HepG2 (cell line): Measurements from ENCODE around the gene SKI. TPM values are rescaled to one million over a fixed set of nuclear protein-coding genes. Genes with fewer than 3 reads are reported as not detected.

ENCODE experiments used
- BRD4 ChIP-seq: sonication (generic); formaldehyde crosslinking; IDR thresholded peaks from 2 replicates; pipeline ENCODE4 v1.4.0; 2020; ENCODE audit warnings: missing genetic modification reagents
- ETV5 ChIP-seq: IDR thresholded peaks from 2 replicates; pipeline ENCODE4 v1.6.1; 2018; ENCODE audit warnings: missing biosample characterization, missing genetic modification reagents, inconsistent platforms, borderline replicate concordance
- FOXP1 ChIP-seq, 2 experiments: fragments of 450-650 bp in 1 of 2; IDR thresholded peaks; 2 replicates each; pipeline ENCODE4 v1.6.1; 2017 to 2018; ENCODE audit warnings: antibody characterized with exemption in 1 of 2
- HMG20A ChIP-seq: IDR thresholded peaks from 2 replicates; pipeline ENCODE4 v1.6.1; 2016; ENCODE audit warnings: borderline replicate concordance
- HOXA7 ChIP-seq: sonication (generic); formaldehyde crosslinking; IDR thresholded peaks from 2 replicates; pipeline ENCODE4 v1.8.1; 2022; ENCODE audit warnings: mild to moderate bottlenecking, missing genetic modification reagents, moderate library complexity
- LCORL ChIP-seq, 2 experiments: fragments of 450-650 bp in 1 of 2; sonication (generic) in 1 of 2; formaldehyde crosslinking in 1 of 2; IDR thresholded peaks; 2 replicates each; pipeline versions ENCODE4 v1.5.0 to v1.6.1; 2017 to 2020; ENCODE audit warnings: antibody characterized with exemption in 1 of 2, missing genetic modification reagents in 1 of 2
- NFKBIZ ChIP-seq: IDR thresholded peaks from 2 replicates; pipeline ENCODE4 v1.6.1; 2018; ENCODE audit warnings: missing genetic modification reagents, missing compliant biosample characterization
- PAF1 ChIP-seq: IDR thresholded peaks from 2 replicates; pipeline ENCODE4 v1.6.1; 2016; ENCODE audit warnings: missing genetic modification reagents, missing compliant biosample characterization
- PRMT3 ChIP-seq: sonication (generic); formaldehyde crosslinking; IDR thresholded peaks from 2 replicates; pipeline ENCODE4 v1.8.1; 2022; ENCODE audit warnings: low read depth, mild to moderate bottlenecking, moderate library complexity, missing genetic modification reagents, borderline replicate concordance
- SALL1 ChIP-seq: sonication (generic); formaldehyde crosslinking; IDR thresholded peaks from 2 replicates; pipeline ENCODE4 v1.8.0; 2022; ENCODE audit warnings: mild to moderate bottlenecking, missing genetic modification reagents
- SNAPC2 ChIP-seq: sonication (generic); formaldehyde crosslinking; IDR thresholded peaks from 2 replicates; pipeline ENCODE4 v1.8.1; 2022; ENCODE audit warnings: mild to moderate bottlenecking, missing genetic modification reagents
- TCF7L2 ChIP-seq: IDR thresholded peaks from 2 replicates; pipeline ENCODE4 v1.6.1; 2011; ENCODE audit warnings: mild to moderate bottlenecking, low read depth, low read length, moderate library complexity
- ZNF12 ChIP-seq: sonication (generic); formaldehyde crosslinking; IDR thresholded peaks from 2 replicates; pipeline ENCODE4 v1.5.0; 2020; ENCODE audit warnings: missing genetic modification reagents
- ZNF383 ChIP-seq: sonication (generic); formaldehyde crosslinking; IDR thresholded peaks from 2 replicates; pipeline ENCODE4 v1.4.0; 2020; ENCODE audit warnings: missing genetic modification reagents, mild to moderate bottlenecking, borderline replicate concordance
- ZNF589 ChIP-seq: sonication (generic); formaldehyde crosslinking; conservative IDR thresholded peaks from 2 replicates; pipeline ENCODE4 v1.8.0; 2022; ENCODE audit warnings: mild to moderate bottlenecking, moderate library complexity, missing genetic modification reagents
- polyA plus RNA-seq, 8 experiments: library from polyadenylated mRNA; depleted of rRNA in 3 of 8; stranded (reverse) in 7 of 8; unstranded in 1 of 8; fragments of >200 nt; fragmentation: Illumina TruSeq in 4 of 8; extraction: Trizol in 4 of 8; gene quantifications; 2 replicates each; pipeline versions ENCODE4 v1.2.1 to v1.2.3, GENCODE V29; 2011 to 2016; ENCODE audit warnings: low read depth in 4 of 8, missing spikeins in 1 of 8, mixed read lengths in 1 of 8; ENCODE audit not compliant: insufficient read depth in 1 of 8
- total RNA-seq, 5 experiments: library from RNA; depleted of rRNA; stranded (reverse); fragments of >200 nt; fragmentation: Illumina TruSeq; extraction: Trizol; gene quantifications; 2 replicates each; pipeline ENCODE4 v1.2.3, GENCODE V29; 2016; ENCODE audit warnings: low read depth in 1 of 5
- TF ChIP-seq, protein P1 (sequence below): sonication (generic); formaldehyde crosslinking; IDR thresholded peaks from 2 replicates; pipeline ENCODE4 v1.8.0; 2022; ENCODE audit warnings: low read depth, missing genetic modification reagents
- TF ChIP-seq, protein P2 (sequence below): sonication (generic); formaldehyde crosslinking; conservative IDR thresholded peaks from 2 replicates; pipeline ENCODE4 v1.4.0; 2020; ENCODE audit warnings: mild to moderate bottlenecking, missing genetic modification reagents, moderate library complexity
- TF ChIP-seq, protein P3 (sequence below): IDR thresholded peaks from 2 replicates; pipeline ENCODE4 v1.6.1; 2012; ENCODE audit warnings: low read depth, low read length, improper control_type of control experiment
- TF ChIP-seq, protein P4 (sequence below): sonication (generic); formaldehyde crosslinking; IDR thresholded peaks from 2 replicates; pipeline ENCODE4 v1.5.0; 2020; ENCODE audit warnings: missing genetic modification reagents
- TF ChIP-seq, protein P5 (sequence below): sonication (generic); formaldehyde crosslinking; IDR thresholded peaks from 2 replicates; pipeline ENCODE4 v1.8.0; 2022; ENCODE audit warnings: missing genetic modification reagents, mild to moderate bottlenecking, borderline replicate concordance

SKI gene
- total and polyA plus RNA-seq, 2 of the 13 experiments (the other 11 are each of a cell fraction or from before 2014, with no cell fraction given) = 4.7 to 6.9 TPM

DNA sequence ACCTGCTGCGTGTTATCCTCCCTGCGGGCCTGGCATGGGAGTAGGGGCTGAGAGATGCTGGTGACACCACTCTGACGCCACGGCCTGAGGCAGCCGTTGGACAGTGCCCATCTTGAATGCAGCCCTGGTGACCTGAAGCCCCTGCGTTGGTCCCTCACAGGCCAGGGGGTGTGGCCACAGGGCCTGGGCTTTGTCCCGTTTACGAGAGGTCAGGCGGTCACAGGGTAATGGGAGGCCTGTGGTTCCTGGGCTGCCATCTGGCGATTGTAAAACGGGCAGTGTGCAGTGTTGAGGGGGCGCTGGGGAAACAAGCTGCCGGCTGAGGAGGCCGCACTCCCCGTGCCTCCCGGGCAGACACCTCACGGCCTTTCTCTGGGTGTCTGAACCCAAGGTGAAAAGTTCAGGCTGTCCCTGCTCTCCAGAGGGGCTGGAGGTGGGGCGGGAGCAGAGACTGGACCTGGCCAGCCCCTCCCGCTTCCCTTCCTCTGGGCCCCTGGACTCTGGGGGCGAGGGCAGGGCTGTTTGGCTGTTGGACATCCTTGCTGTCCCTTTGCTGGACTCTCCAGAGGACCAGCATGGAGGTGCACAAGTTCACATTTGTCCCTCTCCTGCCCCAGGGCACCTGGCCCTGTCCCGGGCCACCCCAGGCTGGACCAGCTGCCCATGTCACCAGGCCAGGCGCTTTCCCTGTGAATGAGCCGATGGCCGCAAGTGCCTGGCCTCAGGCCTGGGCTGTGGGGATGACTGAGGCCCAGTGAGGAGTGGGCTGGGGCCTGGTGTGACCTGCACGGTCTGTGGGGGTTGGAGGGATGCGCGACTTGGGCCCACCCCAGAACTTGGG, 42.4 kb downstream of the SKI start (continued):
- TF ChIP-seq ZNF383 (CRISPR knock-in tag) (no peak), ZNF589 (CRISPR knock-in tag) (no peak), PRMT3 (CRISPR knock-in tag) (no peak), PAF1 (CRISPR knock-in tag) (no peak), NFKBIZ (CRISPR knock-in tag) (no peak), BRD4 (CRISPR knock-in tag) (no peak), FOXP1 (IDR thresholded peaks at IDR 0.05) (no peak), FOXP1 (CRISPR knock-in tag; IDR thresholded peaks at IDR 0.05) (peak; percentile 12; the same call in 1 of the 2 replicates), ZNF12 (CRISPR knock-in tag) (no peak), SNAPC2 (CRISPR knock-in tag) (no peak), LCORL (IDR thresholded peaks at IDR 0.05) (no peak), LCORL (CRISPR knock-in tag; IDR thresholded peaks at IDR 0.05) (peak; percentile 91), TCF7L2 (no peak), HOXA7 (CRISPR knock-in tag) (no peak), SALL1 (no peak; the same call in 1 of the 2 replicates), HMG20A (CRISPR knock-in tag) (no peak), ETV5 (CRISPR knock-in tag) (no peak; the same call in 1 of the 2 replicates)
- TF ChIP-seq, protein P1, sequence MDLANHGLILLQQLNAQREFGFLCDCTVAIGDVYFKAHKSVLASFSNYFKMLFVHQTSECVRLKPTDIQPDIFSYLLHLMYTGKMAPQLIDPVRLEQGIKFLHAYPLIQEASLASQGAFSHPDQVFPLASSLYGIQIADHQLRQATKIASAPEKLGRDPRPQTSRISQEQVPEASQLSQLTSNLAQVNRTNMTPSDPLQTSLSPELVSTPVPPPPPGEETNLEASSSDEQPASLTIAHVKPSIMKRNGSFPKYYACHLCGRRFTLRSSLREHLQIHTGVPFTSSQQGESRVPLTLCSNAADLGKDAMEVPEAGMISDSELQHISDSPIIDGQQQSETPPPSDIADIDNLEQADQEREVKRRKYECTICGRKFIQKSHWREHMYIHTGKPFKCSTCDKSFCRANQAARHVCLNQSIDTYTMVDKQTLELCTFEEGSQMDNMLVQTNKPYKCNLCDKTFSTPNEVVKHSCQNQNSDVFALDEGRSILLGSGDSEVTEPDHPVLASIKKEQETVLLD = no peak
- TF ChIP-seq, protein P2, sequence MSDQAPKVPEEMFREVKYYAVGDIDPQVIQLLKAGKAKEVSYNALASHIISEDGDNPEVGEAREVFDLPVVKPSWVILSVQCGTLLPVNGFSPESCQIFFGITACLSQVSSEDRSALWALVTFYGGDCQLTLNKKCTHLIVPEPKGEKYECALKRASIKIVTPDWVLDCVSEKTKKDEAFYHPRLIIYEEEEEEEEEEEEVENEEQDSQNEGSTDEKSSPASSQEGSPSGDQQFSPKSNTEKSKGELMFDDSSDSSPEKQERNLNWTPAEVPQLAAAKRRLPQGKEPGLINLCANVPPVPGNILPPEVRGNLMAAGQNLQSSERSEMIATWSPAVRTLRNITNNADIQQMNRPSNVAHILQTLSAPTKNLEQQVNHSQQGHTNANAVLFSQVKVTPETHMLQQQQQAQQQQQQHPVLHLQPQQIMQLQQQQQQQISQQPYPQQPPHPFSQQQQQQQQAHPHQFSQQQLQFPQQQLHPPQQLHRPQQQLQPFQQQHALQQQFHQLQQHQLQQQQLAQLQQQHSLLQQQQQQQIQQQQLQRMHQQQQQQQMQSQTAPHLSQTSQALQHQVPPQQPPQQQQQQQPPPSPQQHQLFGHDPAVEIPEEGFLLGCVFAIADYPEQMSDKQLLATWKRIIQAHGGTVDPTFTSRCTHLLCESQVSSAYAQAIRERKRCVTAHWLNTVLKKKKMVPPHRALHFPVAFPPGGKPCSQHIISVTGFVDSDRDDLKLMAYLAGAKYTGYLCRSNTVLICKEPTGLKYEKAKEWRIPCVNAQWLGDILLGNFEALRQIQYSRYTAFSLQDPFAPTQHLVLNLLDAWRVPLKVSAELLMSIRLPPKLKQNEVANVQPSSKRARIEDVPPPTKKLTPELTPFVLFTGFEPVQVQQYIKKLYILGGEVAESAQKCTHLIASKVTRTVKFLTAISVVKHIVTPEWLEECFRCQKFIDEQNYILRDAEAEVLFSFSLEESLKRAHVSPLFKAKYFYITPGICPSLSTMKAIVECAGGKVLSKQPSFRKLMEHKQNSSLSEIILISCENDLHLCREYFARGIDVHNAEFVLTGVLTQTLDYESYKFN (CRISPR knock-in tag) = peak; percentile 84
- TF ChIP-seq, protein P3, sequence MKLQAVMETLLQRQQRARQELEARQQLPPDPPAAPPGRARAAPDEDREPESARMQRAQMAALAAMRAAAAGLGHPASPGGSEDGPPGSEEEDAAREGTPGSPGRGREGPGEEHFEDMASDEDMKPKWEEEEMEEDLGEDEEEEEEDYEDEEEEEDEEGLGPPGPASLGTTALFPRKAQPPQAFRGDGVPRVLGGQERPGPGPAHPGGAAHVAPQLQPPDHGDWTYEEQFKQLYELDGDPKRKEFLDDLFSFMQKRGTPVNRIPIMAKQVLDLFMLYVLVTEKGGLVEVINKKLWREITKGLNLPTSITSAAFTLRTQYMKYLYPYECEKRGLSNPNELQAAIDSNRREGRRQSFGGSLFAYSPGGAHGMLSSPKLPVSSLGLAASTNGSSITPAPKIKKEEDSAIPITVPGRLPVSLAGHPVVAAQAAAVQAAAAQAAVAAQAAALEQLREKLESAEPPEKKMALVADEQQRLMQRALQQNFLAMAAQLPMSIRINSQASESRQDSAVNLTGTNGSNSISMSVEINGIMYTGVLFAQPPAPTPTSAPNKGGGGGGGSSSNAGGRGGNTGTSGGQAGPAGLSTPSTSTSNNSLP = no peak
- TF ChIP-seq, protein P4, sequence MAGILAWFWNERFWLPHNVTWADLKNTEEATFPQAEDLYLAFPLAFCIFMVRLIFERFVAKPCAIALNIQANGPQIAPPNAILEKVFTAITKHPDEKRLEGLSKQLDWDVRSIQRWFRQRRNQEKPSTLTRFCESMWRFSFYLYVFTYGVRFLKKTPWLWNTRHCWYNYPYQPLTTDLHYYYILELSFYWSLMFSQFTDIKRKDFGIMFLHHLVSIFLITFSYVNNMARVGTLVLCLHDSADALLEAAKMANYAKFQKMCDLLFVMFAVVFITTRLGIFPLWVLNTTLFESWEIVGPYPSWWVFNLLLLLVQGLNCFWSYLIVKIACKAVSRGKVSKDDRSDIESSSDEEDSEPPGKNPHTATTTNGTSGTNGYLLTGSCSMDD (CRISPR knock-in tag) = no peak
- TF ChIP-seq, protein P5, sequence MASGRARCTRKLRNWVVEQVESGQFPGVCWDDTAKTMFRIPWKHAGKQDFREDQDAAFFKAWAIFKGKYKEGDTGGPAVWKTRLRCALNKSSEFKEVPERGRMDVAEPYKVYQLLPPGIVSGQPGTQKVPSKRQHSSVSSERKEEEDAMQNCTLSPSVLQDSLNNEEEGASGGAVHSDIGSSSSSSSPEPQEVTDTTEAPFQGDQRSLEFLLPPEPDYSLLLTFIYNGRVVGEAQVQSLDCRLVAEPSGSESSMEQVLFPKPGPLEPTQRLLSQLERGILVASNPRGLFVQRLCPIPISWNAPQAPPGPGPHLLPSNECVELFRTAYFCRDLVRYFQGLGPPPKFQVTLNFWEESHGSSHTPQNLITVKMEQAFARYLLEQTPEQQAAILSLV = no peak
